ENCODE data around the gene RNF213. TPM values are rescaled to one million over a fixed set of nuclear protein-coding genes. Genes with fewer than 3 reads are reported as not detected.

The RNF213 gene
- total and polyA plus RNA-seq, 2 donors (not counting 1 experiment from before 2014, with no cell fraction given) = 36.8 to 245 TPM

GRCh38 chr17:80388175-80388574, 127.5 kb downstream of the RNF213 start:
- no peak overlapping the region for H3K4me3 ChIP-seq (replicated peaks in 1 of 4; ENCODE audit: control extremely low read depth in 1 of 4, insufficient read depth in 1 of 4, low read depth in 3 of 4, low read length in 4 of 4)
- H3K9me3 ChIP-seq (ENCODE audit: control insufficient read depth, insufficient read depth, low read depth, low read length) = no peaks in the 10 kb centered on the region
- H3K4me2 ChIP-seq (ENCODE audit: extremely low read depth, insufficient read depth, low read length) = no peak overlapping the region
- no peak for DNase-seq (ENCODE audit: low read depth in 2 of 2)
- H3K27me3 ChIP-seq (ENCODE audit: control insufficient read depth, insufficient read depth, low read length) = no peaks in the 10 kb centered on the region
- no peaks in the 10 kb centered on the region for H3K79me2 ChIP-seq (ENCODE audit: control insufficient read depth, insufficient read depth, low read length)
- H3K36me3 ChIP-seq (ENCODE audit: control insufficient read depth, insufficient read depth, low read length) = peaks cover 42% of the 10 kb centered on the region
- no peak overlapping the region for H3K27ac ChIP-seq (ENCODE audit: insufficient read depth, low read length)
- H2AFZ ChIP-seq (ENCODE audit: low read length) = no peak overlapping the region
- no peaks in the 10 kb centered on the region for H4K20me1 ChIP-seq (ENCODE audit: control insufficient read depth, extremely low read depth, insufficient read depth, low read length)
- H3K4me1 ChIP-seq (ENCODE audit: control insufficient read depth, extremely low read depth, insufficient read depth, low read length) = no peaks in the 10 kb centered on the region
- TF ChIP-seq EZH2 (IDR thresholded peaks at IDR 0.05; ENCODE audit: low read length, missing control alignments) (no peak), CTCF (conservative IDR thresholded peaks at IDR 0.05 in 1 of 2, IDR thresholded peaks at IDR 0.05 in 1 of 2; ENCODE audit: low read depth in 1 of 2, low read length in 2 of 2) (no peak)
- no peak overlapping the region for H3K9ac ChIP-seq (ENCODE audit: insufficient read depth, low read length)

GRCh38 chr17:80388601-80389000, 127.9 kb downstream of the RNF213 start:
- H3K9ac ChIP-seq (ENCODE audit: insufficient read depth, low read length) = no peak overlapping the region
- DNase-seq (ENCODE audit: low read depth in 2 of 2) = no peak
- no peak overlapping the region for H3K27ac ChIP-seq (ENCODE audit: insufficient read depth, low read length)
- H3K9me3 ChIP-seq (ENCODE audit: control insufficient read depth, insufficient read depth, low read depth, low read length) = no peaks in the 10 kb centered on the region
- no peak overlapping the region for H3K4me2 ChIP-seq (ENCODE audit: extremely low read depth, insufficient read depth, low read length)
- H3K4me1 ChIP-seq (ENCODE audit: control insufficient read depth, extremely low read depth, insufficient read depth, low read length) = peaks cover 2% of the 10 kb centered on the region
- TF ChIP-seq EZH2 (IDR thresholded peaks at IDR 0.05; ENCODE audit: low read length, missing control alignments) = no peak
- no peak for TF ChIP-seq CTCF (conservative IDR thresholded peaks at IDR 0.05 in 1 of 2, IDR thresholded peaks at IDR 0.05 in 1 of 2; ENCODE audit: low read depth in 1 of 2, low read length in 2 of 2)
- no peaks in the 10 kb centered on the region for H4K20me1 ChIP-seq (ENCODE audit: control insufficient read depth, extremely low read depth, insufficient read depth, low read length)
- no peak overlapping the region for H3K4me3 ChIP-seq (replicated peaks in 1 of 4; ENCODE audit: control extremely low read depth in 1 of 4, insufficient read depth in 1 of 4, low read depth in 3 of 4, low read length in 4 of 4)
- no peak overlapping the region for H2AFZ ChIP-seq (ENCODE audit: low read length)
- H3K27me3 ChIP-seq (ENCODE audit: control insufficient read depth, insufficient read depth, low read length) = no peaks in the 10 kb centered on the region
- peaks cover 41% of the 10 kb centered on the region for H3K36me3 ChIP-seq (ENCODE audit: control insufficient read depth, insufficient read depth, low read length)
- H3K79me2 ChIP-seq (ENCODE audit: control insufficient read depth, insufficient read depth, low read length) = no peaks in the 10 kb centered on the region

GRCh38 chr17:80389011-80389995, 128.7 kb downstream of the RNF213 start:
- no peak overlapping the region for H2AFZ ChIP-seq (ENCODE audit: low read length)
- no peak overlapping the region for H3K9ac ChIP-seq (ENCODE audit: insufficient read depth, low read length)
- no peak overlapping the region for H3K27ac ChIP-seq (ENCODE audit: insufficient read depth, low read length)
- no peak overlapping the region for H3K4me3 ChIP-seq (replicated peaks in 1 of 4; ENCODE audit: control extremely low read depth in 1 of 4, insufficient read depth in 1 of 4, low read depth in 3 of 4, low read length in 4 of 4)
- no peaks in the 10 kb centered on the region for H4K20me1 ChIP-seq (ENCODE audit: control insufficient read depth, extremely low read depth, insufficient read depth, low read length)
- H3K9me3 ChIP-seq (ENCODE audit: control insufficient read depth, insufficient read depth, low read depth, low read length) = no peaks in the 10 kb centered on the region
- DNase-seq (ENCODE audit: low read depth in 2 of 2) = peak in 1 of 2 donors; percentile 26
- no peak overlapping the region for H3K4me2 ChIP-seq (ENCODE audit: extremely low read depth, insufficient read depth, low read length)
- TF ChIP-seq CTCF (conservative IDR thresholded peaks at IDR 0.05 in 1 of 2, IDR thresholded peaks at IDR 0.05 in 1 of 2; ENCODE audit: low read depth in 1 of 2, low read length in 2 of 2) = no peak
- no peak for TF ChIP-seq EZH2 (IDR thresholded peaks at IDR 0.05; ENCODE audit: low read length, missing control alignments)
- H3K79me2 ChIP-seq (ENCODE audit: control insufficient read depth, insufficient read depth, low read length) = no peaks in the 10 kb centered on the region
- peaks cover 40% of the 10 kb centered on the region for H3K36me3 ChIP-seq (ENCODE audit: control insufficient read depth, insufficient read depth, low read length)
- peaks cover 2% of the 10 kb centered on the region for H3K4me1 ChIP-seq (ENCODE audit: control insufficient read depth, extremely low read depth, insufficient read depth, low read length)
- H3K27me3 ChIP-seq (ENCODE audit: control insufficient read depth, insufficient read depth, low read length) = no peaks in the 10 kb centered on the region

All from fibroblast of lung (primary cell).